NCI-H2196 treated with DMSO at 0.1 percent for 48 hours (cell line): ENCODE measurements around the gene CGRRF1.

Experiments
- DNase-seq: peaks from one replicate; lab custom pipeline; 2025; ENCODE audit not compliant: unreplicated experiment; lab: John Stamatoyannopoulos, UW

CGRRF1 gene

DNA sequence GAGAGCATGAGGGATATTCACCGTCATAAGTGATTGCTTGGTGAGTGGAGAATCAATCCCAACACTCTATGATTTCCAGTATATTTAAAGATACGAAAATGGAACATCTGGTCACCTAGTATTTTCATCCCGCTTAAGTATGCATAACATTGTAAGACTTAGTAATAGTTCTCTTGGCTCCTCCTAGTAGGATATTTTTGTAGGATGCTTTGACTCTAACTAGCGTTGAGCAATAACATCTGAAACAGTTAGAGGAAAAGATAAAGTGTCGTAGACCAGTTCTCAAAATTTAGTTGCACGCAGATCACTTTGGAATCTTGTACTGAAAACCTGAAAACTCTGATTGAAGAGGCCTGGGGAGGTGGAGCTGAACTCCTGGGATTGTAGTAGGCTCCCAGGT is 64.8 kb downstream of the CGRRF1 start:
- DNase-seq, result no peak

DNA sequence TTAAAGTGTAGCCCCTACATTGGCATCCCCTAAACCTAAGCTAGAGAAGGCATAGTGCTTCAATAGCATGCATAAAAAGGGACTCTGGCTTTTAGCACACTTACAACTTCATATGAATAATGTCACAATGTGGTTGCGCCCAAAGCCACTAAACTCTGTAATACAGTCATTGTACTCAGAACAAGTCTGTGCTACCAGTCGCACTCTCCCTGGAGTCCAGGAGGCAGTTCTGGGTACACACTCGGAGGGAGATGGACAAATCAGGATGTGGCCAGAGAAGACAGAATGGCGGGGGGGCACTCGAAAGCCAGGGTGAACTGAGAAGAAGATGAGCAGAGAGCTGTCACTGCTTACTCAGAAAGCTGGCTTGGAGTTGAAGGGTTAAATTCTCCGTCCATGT is 67.8 kb downstream of the CGRRF1 start:
- DNase-seq, result no peak

DNA sequence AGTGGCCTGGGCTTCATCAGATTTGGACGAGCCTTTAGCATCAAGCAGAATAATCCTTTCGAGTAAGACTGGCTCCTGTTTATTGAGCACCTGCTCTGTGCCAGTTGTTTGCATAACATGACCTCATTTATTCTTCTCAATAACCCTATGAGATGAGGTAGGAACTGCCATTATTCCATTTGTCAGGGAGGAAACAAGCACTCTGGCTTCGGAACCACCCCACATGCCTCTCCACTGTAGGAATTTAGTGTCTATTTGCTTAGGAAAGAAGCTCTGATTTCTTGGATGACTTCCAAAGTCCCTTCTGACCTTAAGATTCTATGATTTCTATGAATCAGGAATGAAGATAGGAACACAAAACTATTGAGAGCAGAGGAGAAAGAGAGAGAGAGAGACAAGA is 68.3 kb downstream of the CGRRF1 start:
- no peak for DNase-seq

DNA sequence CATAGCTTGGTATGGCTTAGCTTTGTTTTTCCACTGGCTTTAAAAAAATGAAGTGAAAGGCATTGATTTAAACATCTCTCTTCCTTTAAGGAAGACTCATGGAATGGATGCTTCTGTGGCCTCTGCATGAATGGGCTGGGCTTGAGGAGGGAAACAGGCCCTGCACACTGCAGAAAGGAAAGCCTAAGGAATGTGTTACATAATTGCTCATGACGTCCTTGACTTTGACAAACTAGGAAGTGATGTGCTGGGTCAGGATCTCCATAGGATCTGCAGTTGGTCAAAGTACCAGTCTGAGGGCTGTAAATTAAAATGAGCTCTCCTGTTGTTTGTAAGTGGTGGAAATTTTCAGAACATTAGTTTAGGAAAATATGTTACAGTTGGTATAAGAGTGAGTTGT is 69.9 kb downstream of the CGRRF1 start:
- no peak for DNase-seq

DNA sequence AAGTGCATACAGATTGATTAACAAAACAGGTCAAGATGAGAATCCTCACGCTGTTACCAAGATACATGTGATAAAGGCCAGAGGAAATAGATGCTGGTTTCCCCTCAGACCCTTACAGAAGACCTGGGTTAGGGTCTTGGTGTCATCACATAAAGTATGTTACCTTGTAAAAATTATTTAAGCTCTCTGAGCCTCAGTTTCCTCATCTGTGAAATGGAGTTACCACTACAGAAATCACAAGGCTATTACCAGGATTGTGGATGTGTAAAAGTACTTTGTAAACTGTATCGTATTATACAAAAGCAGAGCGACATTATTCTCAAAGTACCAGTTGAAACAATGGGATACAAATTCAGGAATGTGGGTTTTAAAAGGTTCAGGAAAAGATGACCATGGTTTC is 71.2 kb downstream of the CGRRF1 start:
- DNase-seq, result no peak

DNA sequence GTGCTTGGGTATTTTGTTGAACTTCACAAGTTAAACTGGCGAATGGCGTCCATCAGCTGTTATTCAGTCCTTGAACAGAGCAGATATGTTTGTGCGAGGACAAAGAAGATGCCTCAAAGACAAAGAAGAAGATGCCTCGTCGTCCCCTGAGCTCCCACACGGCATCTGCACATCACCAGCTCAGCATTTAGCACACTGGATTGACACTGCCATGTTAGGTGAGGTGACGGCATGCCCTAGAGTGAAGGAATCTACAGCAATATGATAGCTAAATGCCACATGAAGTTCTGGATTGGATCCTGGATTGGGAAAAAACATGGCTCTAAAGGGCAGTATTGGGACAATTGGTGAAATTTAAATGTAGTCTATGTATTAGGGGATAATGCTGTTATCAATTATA is 72.6 kb downstream of the CGRRF1 start:
- no peak for DNase-seq

DNA sequence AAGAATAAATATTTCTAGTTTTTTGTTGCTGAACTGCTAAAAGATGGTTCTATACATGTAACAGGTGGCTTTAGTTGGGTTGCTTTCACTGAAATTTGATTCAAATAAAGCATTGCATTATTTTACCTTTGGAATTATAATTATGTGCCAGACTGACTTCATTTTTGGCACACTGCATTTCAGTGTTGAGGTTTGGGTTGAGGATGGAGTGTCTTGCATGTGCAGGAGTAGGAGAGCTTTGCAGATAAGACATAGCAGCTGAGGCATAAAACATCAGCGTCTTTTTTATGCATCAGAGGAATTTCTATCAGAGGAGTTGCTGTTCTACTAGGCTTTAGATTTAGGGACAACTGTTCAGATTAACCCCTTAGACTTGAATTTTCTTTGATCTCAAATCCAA is 74.4 kb downstream of the CGRRF1 start:
- DNase-seq, result no peak

DNA sequence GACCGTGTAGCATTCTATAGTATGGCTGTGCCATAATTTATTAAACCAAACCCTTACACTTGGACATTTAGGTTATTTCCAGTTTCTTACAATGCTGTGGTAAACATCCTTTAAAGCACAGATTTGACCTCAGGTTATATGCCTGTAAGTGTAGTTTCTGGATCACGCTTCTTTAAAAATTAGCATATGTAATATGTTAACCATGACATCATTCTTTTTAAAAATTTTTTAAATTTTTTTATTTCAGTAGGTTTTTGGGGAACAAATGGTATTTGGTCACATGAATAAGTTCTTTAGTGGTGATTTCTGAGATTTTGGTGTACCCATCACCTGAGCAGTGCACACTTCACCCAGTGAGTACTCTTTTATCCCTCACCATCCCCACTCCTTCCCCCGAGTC is 75.5 kb downstream of the CGRRF1 start:
- DNase-seq, result no peak
